Panc1 (cell line): ENCODE measurements around the gene FNDC10.

ENCODE experiments used
- CTCF ChIP-seq: fragments of 450-650 bp; IDR thresholded peaks from 2 replicates; pipeline ENCODE4 v1.5.1; 2017; ENCODE audit warnings: mild to moderate bottlenecking
- TCF7L2 ChIP-seq: IDR thresholded peaks from 2 replicates; pipeline ENCODE4 v1.6.1; 2011; ENCODE audit warnings: mild to moderate bottlenecking, low read depth, low read length, inconsistent platforms

DNA sequence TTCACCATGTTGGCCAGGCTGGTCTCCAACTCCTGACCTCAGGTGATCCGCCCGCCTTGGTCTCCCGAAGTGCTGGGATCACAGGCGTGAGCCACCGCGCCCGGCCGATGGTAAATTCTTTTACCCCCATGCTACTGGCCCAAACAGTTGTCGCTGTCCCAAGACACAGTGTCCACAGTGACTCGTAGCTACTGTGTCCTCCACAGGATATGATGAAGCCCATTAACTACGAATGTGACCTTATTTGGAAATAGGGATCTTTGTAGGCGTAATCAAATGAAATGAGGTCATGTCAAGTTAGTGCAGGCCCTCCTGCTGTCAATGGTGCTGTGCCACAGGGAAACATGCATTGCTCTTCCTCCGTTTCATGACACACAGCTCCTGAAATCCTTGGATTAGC is 8.5 kb downstream of the FNDC10 start:
- TF ChIP-seq CTCF, result no peak
- TF ChIP-seq TCF7L2, result no peak
